LoVo (cell line): ENCODE data around the gene MUC13.

ENCODE experiments used
- DNase-seq: peaks from one replicate; pipeline ENCODE4 v3.0.0-alpha.2; 2016; ENCODE audit warnings: low spot score

Gene MUC13

GRCh38 chr3:124896824-124897526 lies 37.6 kb downstream of the MUC13 start:
- DNase-seq: no peak

- DNase-seq: no peak
Measured at GRCh38 chr3:124895756-124896155, 38.8 kb downstream of the MUC13 start.

- DNase-seq: no peak
Measured at GRCh38 chr3:124893526-124893925, 41.0 kb downstream of the MUC13 start.

- DNase-seq: no peak
Measured at GRCh38 chr3:124890573-124891190, 43.9 kb downstream of the MUC13 start.

- DNase-seq: no peak
Measured at GRCh38 chr3:124888482-124889441, 45.8 kb downstream of the MUC13 start.

- DNase-seq: no peak
Measured at GRCh38 chr3:124887932-124888298, 46.6 kb downstream of the MUC13 start.

- peak; percentile 77 for DNase-seq
Measured at GRCh38 chr3:124887177-124887931, 47.2 kb downstream of the MUC13 start, which contains the start of gene ITGB5. Gene ITGB5 (minus strand): TSS chr3:124887365. CDS start chr3:124887000, 365 bp downstream.

- peak; percentile 55 for DNase-seq
Measured at GRCh38 chr3:124886168-124887056, 48.1 kb downstream of the MUC13 start.

GRCh38 chr3:124885466-124886167 lies 48.9 kb downstream of the MUC13 start:
- DNase-seq: no peak

- DNase-seq: no peak
Measured at GRCh38 chr3:124884474-124885101, 50.0 kb downstream of the MUC13 start.

GRCh38 chr3:124883766-124884473 lies 50.6 kb downstream of the MUC13 start:
- DNase-seq: no peak

- no peak for DNase-seq
Measured at GRCh38 chr3:124882816-124883747, 51.5 kb downstream of the MUC13 start.

- DNase-seq: no peak
Measured at GRCh38 chr3:124881976-124882697, 52.4 kb downstream of the MUC13 start.

GRCh38 chr3:124879337-124879680 lies 55.2 kb downstream of the MUC13 start:
- DNase-seq: no peak

- peak; percentile 89 for DNase-seq
Measured at GRCh38 chr3:124878561-124879336, 55.8 kb downstream of the MUC13 start.

GRCh38 chr3:124877674-124878073 lies 56.9 kb downstream of the MUC13 start:
- DNase-seq: no peak
